Neural cell (in vitro differentiated cells): ENCODE measurements around the gene PPP1R14B. TPM values are rescaled to one million over a fixed set of nuclear protein-coding genes. Genes with fewer than 3 reads are reported as not detected.

ENCODE experiments used
- H2AFZ ChIP-seq: fragments of 200-600, 300-800 bp; sonication (generic), shearing (Covaris generic); 2 replicates; pipeline ENCODE4 v1.6.0; 2014; ENCODE audit warnings: low read depth, mild to moderate bottlenecking, antibody characterized with exemption, low read length, moderate library complexity
- H3F3A ChIP-seq: fragments of 200-600 bp; shearing (Covaris generic); 2 replicates; pipeline ENCODE4 v1.6.1; 2016; ENCODE audit warnings: mild to moderate bottlenecking, moderate library complexity, mixed read lengths, antibody characterized with exemption, low read length; ENCODE audit not compliant: insufficient read depth, poor library complexity, severe bottlenecking
- H3K27ac ChIP-seq: fragments of 200-600, 300-800 bp; sonication (generic), shearing (Covaris generic); 2 replicates; pipeline ENCODE4 v1.5.1; 2014; ENCODE audit warnings: mild to moderate bottlenecking, low read length, moderate library complexity
- H3K27me3 ChIP-seq: fragments of 300-800, 200-600 bp; sonication (generic), shearing (Covaris generic); 2 replicates; pipeline ENCODE4 v1.6.0; 2014; ENCODE audit warnings: mild to moderate bottlenecking, low read depth, low read length, moderate library complexity; ENCODE audit not compliant: insufficient read depth
- H3K36me3 ChIP-seq: fragments of 300-800, 200-600 bp; sonication (generic), shearing (Covaris generic); 2 replicates; pipeline ENCODE4 v1.5.1; 2014; ENCODE audit warnings: mild to moderate bottlenecking, antibody characterized with exemption, low read length, moderate library complexity; ENCODE audit not compliant: insufficient read depth
- H3K4me2 ChIP-seq: fragments of 300-800, 200-600 bp; sonication (generic), shearing (Covaris generic); 2 replicates; pipeline ENCODE4 v1.6.0; 2014; ENCODE audit warnings: mild to moderate bottlenecking, low read length
- H3K4me3 ChIP-seq: fragments of 300-800, 200-600 bp; sonication (generic), shearing (Covaris generic); 2 replicates; pipeline ENCODE4 v1.5.1; 2014; ENCODE audit warnings: mild to moderate bottlenecking, low read length, moderate library complexity
- H3K79me2 ChIP-seq: fragments of 200-600 bp; shearing (Covaris generic); replicated peaks from 2 replicates; pipeline ENCODE4 v1.6.0; 2014; ENCODE audit warnings: mild to moderate bottlenecking, low read length, moderate library complexity; ENCODE audit not compliant: insufficient read depth
- H3K9ac ChIP-seq: fragments of 300-800, 200-600 bp; sonication (generic), shearing (Covaris generic); 2 replicates; pipeline ENCODE4 v1.6.1; 2016; ENCODE audit warnings: mild to moderate bottlenecking, low read length, mixed read lengths
- H3K9me2 ChIP-seq: fragments of 200-600 bp; shearing (Covaris generic); 2 replicates; pipeline ENCODE4 v1.6.1; 2016; ENCODE audit warnings: mild to moderate bottlenecking, low read length, mixed read lengths; ENCODE audit not compliant: insufficient read depth
- H3K9me3 ChIP-seq: fragments of 200-600, 300-800 bp; sonication (generic), shearing (Covaris generic); 2 replicates; pipeline ENCODE4 v1.6.1; 2016; ENCODE audit warnings: mild to moderate bottlenecking, mixed run types, low read length, moderate library complexity, mixed read lengths
- H4K20me1 ChIP-seq: fragments of 200-600 bp; shearing (Covaris generic); 2 replicates; pipeline ENCODE4 v1.6.1; 2016; ENCODE audit warnings: mild to moderate bottlenecking, mixed run types; ENCODE audit not compliant: insufficient read depth
- EP300 ChIP-seq: fragments of 450-650 bp; conservative IDR thresholded peaks from 2 replicates; pipeline ENCODE4 v1.6.1; 2014; ENCODE audit warnings: antibody characterized with exemption, mild to moderate bottlenecking, moderate library complexity; ENCODE audit not compliant: poor library complexity, severe bottlenecking
- EZH2 ChIP-seq: fragments of 200-600, 300-800 bp; shearing (Covaris generic), sonication (generic); IDR thresholded peaks from 2 replicates; pipeline ENCODE4 v1.6.1; 2014; ENCODE audit warnings: antibody characterized with exemption, low read length, borderline replicate concordance, mild to moderate bottlenecking; ENCODE audit not compliant: insufficient read depth, poor library complexity, severe bottlenecking
- MXI1 ChIP-seq: fragments of 450-650 bp; conservative IDR thresholded peaks from 2 replicates; pipeline ENCODE4 v1.6.1; 2014; ENCODE audit warnings: antibody characterized with exemption, mild to moderate bottlenecking; ENCODE audit not compliant: poor library complexity, severe bottlenecking
- POLR2AphosphoS5 ChIP-seq: IDR thresholded peaks from 2 replicates; pipeline ENCODE4 v1.6.1; 2012
- RAD21 ChIP-seq: fragments of 450-650 bp; conservative IDR thresholded peaks from 2 replicates; pipeline ENCODE4 v1.6.1; 2014; ENCODE audit warnings: antibody characterized with exemption, mild to moderate bottlenecking, moderate library complexity
- SMC3 ChIP-seq: fragments of 450-650 bp; conservative IDR thresholded peaks from 2 replicates; pipeline ENCODE4 v1.6.1; 2014; ENCODE audit warnings: antibody characterized with exemption, mild to moderate bottlenecking, moderate library complexity; ENCODE audit not compliant: poor library complexity
- TAF1 ChIP-seq: IDR thresholded peaks from 2 replicates; pipeline ENCODE4 v1.6.1; 2012; ENCODE audit warnings: low read depth
- polyA plus RNA-seq: library from polyadenylated mRNA; depleted of rRNA; stranded (reverse); fragments of >200 nt; gene quantifications from 2 replicates; pipeline ENCODE4 v1.2.3, GENCODE V29; 2014
- TF ChIP-seq, protein P1 (sequence below): IDR thresholded peaks from 2 replicates; pipeline ENCODE4 v1.6.1; 2012; ENCODE audit warnings: borderline replicate concordance
- TF ChIP-seq, protein P2 (sequence below): fragments of 450-650 bp; IDR thresholded peaks from 2 replicates; pipeline ENCODE4 v1.5.1; 2014; ENCODE audit warnings: antibody characterized with exemption, mild to moderate bottlenecking, moderate library complexity; ENCODE audit not compliant: poor library complexity, severe bottlenecking

Gene PPP1R14B
- polyA plus RNA-seq, 1 donor from 2014 or later, result 400 TPM

DNA sequence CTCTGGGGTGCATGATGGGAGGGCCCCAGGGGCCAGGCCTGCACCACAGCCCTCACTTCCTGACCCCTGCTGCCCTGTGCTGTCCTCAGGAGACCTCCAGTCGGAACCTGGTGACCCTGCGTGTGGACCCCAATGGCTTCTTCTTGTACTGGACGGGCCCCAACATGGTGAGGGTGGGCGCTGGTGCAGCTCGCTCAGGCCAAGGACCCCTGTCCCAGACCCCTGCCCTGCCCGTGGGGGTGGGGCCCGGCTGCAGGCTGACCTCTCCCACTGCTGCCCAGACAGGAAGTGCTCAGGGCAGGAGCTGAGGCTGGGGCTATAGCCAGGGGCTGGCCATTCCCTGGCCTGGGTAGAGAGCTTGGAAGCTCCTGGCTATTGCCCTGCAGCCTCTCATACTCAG lies 7.6 kb upstream of the PPP1R14B start:
- TF ChIP-seq SMC3 (no peak), EP300 (no peak)
- TF ChIP-seq, protein P1, sequence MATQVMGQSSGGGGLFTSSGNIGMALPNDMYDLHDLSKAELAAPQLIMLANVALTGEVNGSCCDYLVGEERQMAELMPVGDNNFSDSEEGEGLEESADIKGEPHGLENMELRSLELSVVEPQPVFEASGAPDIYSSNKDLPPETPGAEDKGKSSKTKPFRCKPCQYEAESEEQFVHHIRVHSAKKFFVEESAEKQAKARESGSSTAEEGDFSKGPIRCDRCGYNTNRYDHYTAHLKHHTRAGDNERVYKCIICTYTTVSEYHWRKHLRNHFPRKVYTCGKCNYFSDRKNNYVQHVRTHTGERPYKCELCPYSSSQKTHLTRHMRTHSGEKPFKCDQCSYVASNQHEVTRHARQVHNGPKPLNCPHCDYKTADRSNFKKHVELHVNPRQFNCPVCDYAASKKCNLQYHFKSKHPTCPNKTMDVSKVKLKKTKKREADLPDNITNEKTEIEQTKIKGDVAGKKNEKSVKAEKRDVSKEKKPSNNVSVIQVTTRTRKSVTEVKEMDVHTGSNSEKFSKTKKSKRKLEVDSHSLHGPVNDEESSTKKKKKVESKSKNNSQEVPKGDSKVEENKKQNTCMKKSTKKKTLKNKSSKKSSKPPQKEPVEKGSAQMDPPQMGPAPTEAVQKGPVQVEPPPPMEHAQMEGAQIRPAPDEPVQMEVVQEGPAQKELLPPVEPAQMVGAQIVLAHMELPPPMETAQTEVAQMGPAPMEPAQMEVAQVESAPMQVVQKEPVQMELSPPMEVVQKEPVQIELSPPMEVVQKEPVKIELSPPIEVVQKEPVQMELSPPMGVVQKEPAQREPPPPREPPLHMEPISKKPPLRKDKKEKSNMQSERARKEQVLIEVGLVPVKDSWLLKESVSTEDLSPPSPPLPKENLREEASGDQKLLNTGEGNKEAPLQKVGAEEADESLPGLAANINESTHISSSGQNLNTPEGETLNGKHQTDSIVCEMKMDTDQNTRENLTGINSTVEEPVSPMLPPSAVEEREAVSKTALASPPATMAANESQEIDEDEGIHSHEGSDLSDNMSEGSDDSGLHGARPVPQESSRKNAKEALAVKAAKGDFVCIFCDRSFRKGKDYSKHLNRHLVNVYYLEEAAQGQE, result no peak
- peaks cover 8% of the 10 kb centered on the region for H3K27me3 ChIP-seq
- H3K9me2 ChIP-seq, result no peaks in the 10 kb centered on the region
- H3K4me2 ChIP-seq, result no peak overlapping the region
- no peaks in the 10 kb centered on the region for H3K36me3 ChIP-seq
- no peak overlapping the region for H2AFZ ChIP-seq
- H3K27ac ChIP-seq, result no peak overlapping the region
- no peaks in the 10 kb centered on the region for H4K20me1 ChIP-seq
- no peak overlapping the region for H3K9ac ChIP-seq
- H3K9me3 ChIP-seq, result no peaks in the 10 kb centered on the region
- H3K79me2 ChIP-seq, result no peaks in the 10 kb centered on the region
- no peak overlapping the region for H3K4me3 ChIP-seq
- no peaks in the 10 kb centered on the region for H3F3A ChIP-seq

DNA sequence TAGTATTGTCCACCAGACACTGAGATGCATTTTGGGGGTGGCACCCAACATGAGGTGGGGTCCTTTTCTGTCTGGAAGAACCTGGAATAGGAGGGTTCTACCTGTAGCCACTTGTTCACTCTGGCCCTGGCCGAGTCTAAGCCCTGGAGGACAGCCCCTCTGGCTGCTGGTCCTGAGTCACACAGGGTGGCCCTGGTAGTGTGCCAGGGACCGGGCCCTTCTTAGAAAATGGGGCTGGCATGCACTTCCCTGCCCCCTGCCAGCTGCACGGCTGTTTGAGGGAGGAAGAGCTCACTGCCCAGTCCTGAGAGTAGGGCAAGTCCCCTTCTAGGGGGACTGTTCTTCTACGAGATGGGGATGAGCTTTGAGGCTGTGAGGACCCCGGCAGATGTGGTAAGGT lies 6.7 kb upstream of the PPP1R14B start:
- Histone ChIP-seq H3K36me3 (no peaks in the 10 kb centered on the region), H3K9me2 (no peaks in the 10 kb centered on the region), H3K79me2 (no peaks in the 10 kb centered on the region), H3K4me2 (no peak overlapping the region), H4K20me1 (no peaks in the 10 kb centered on the region), H3K27me3 (peaks cover 8% of the 10 kb centered on the region), H2AFZ (no peak overlapping the region), H3K4me3 (no peak overlapping the region), H3F3A (no peaks in the 10 kb centered on the region), H3K9me3 (no peaks in the 10 kb centered on the region), H3K9ac (no peak overlapping the region), H3K27ac (no peak overlapping the region)
- TF ChIP-seq SMC3 (no peak), POLR2AphosphoS5 (no peak), RAD21 (no peak), MXI1 (no peak), EP300 (no peak), EZH2 (no peak), TAF1 (no peak)
- TF ChIP-seq, protein P1, result no peak
- TF ChIP-seq, protein P2, sequence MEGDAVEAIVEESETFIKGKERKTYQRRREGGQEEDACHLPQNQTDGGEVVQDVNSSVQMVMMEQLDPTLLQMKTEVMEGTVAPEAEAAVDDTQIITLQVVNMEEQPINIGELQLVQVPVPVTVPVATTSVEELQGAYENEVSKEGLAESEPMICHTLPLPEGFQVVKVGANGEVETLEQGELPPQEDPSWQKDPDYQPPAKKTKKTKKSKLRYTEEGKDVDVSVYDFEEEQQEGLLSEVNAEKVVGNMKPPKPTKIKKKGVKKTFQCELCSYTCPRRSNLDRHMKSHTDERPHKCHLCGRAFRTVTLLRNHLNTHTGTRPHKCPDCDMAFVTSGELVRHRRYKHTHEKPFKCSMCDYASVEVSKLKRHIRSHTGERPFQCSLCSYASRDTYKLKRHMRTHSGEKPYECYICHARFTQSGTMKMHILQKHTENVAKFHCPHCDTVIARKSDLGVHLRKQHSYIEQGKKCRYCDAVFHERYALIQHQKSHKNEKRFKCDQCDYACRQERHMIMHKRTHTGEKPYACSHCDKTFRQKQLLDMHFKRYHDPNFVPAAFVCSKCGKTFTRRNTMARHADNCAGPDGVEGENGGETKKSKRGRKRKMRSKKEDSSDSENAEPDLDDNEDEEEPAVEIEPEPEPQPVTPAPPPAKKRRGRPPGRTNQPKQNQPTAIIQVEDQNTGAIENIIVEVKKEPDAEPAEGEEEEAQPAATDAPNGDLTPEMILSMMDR, result no peak
